Skin of body (tissue), 2 donors: Measurements from ENCODE around the gene FAM13C. TPM values are rescaled to one million over a fixed set of nuclear protein-coding genes. Genes with fewer than 3 reads are reported as not detected.
"Not testable (repeated sequence)": the region's sequence is repeated elsewhere in the genome, so short reads cannot be mapped to it uniquely, and the experiment has no call there.

Source experiments
- DNase-seq: peaks from one replicate; lab custom pipeline; 2025; lab: John Stamatoyannopoulos, UW
- total RNA-seq: library from RNA; depleted of rRNA; stranded (reverse); fragments of >200 nt; gene quantifications from one replicate; pipeline ENCODE4 v1.2.3, GENCODE V29; 2014

Gene FAM13C
- total RNA-seq, 1 donor from 2014 or later, result 16.8 TPM

DNA sequence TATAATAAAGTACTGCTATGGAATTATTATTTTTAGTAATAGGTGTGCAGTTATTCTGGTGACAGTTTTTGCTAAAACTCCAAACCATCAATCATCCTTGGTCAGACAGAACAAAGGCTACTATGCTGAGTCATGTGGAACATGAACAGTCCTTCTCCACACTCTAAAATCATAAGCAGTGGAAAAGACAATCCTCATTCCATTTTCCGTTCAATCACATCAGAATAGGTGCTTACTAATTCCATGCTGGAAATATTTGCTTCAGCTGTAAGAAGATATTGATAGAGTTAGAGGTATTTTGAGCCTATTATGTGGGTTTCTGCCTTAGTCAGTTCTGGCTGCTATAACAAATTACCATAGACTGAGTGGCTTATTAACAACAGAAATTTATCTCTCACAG is 82.9 kb downstream of the FAM13C start:
- DNase-seq, result no peak

DNA sequence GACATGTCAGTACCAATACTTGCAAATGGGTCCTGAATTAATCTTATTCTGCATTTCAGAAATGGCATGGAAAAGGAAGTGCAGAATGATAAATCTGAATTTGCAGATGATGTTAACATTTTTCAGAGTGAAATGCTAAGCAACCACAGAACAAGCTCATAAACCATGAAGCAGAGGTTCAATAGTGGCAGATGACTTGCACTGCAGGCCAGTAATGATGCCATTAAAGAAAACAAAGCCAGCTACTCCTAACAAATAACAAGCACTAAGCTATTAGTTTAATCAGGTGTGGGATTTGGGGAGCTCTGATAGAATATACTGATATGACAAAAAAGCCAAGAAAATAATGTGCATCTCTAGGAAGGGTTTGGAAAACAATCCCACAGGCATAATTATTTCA is 85.4 kb downstream of the FAM13C start:
- DNase-seq, result no peak

GRCh38 chr10:59276133-59276532 is 86.2 kb downstream of the FAM13C start:
- DNase-seq, result no peak

DNA sequence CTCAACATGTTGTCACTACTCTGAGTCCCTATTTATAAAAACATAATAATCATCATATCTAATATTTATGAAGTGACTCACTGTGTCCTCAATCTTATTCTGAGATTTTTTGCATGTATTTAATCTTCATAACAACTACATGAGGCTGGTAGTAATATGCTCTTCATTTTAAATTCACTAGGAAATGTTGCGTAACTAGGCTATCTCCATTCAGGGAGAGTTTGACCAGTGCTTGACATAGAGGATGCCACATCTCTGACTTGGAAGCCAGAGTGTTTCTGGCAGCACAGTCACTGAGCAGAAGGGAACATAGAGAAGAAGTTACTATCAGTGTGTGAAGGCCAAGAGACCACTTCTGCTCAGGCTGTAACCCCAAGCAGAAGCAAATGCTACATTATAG is 88.9 kb downstream of the FAM13C start:
- peak; percentile 13 for DNase-seq

DNA sequence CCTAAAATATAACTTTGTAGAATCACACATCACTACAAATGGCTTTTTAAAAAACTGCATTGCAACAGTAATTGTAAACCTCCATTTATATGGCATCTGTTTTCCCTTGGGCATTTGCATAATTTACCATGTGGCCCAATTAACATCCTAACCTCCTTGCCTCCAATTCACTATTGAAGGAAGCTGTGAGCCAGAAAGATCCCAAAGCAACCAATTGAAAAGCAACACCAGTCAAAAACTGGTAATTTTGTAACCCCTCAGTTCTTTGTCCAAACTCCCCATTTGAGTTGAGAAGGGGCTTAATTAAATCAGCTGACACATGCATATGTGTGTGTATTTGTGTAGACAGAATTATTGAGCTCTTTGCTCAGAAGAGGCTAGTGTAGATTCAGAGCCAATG is 90.3 kb downstream of the FAM13C start:
- DNase-seq, result no peak

GRCh38 chr10:59271160-59271559 is 91.2 kb downstream of the FAM13C start:
- DNase-seq, result no peak

DNA sequence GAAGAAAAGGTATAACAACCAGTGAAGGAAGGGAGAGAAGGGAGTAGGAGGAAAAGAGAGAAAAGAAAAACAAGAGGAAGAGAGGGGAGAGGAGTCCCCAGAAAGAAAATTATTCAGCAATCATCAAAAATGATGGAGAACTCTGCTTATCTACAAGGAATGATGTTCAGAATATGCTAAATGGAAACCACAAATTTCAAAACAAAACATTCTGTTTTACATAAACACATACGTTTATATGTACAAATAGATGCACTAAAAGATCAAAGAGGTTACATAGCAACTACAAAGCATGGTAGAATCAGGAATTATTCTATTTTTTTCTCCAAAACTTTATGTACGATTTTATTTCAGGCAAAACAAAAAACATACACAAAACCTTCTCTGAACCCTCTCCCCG is 91.9 kb downstream of the FAM13C start:
- no peak for DNase-seq

DNA sequence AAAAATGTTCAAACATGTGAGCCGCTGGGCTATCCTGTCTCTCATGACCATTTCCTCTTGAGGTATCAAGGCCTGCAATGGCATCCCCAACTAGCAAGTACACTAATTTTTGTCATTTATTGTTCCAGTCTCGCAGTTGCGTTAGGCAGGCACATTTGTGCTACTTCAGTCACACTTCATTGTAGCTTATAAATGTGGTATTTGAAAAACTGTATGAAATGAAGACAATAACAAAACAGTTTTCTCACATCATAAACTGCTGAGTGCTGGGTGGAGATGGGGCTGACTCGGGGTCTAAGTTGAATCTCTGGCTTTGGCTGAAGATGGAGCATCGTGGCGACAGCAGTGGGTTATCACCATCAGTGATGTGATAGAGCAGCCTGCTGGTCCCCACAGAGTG is 92.7 kb downstream of the FAM13C start:
- no peak for DNase-seq

DNA sequence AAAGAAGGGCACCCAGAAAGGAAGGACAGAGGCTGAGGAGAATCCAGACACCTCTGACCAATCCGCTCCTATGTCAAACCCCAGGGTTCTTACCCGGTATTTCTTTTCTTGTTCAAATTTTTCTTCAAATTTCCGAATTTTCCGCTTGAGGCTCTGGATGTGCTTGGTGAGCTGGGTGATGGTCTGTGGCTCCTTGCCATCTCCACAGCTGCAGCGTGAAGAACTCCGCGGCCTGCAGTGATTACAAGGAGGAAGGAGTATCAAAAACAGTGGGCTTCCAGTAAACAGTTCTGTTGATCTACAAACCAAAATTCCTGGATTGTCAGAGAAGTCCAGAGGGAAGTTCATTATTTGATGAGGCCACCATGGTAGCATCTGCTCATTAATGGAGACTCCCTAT is 93.9 kb downstream of the FAM13C start:
- DNase-seq, result no peak

DNA sequence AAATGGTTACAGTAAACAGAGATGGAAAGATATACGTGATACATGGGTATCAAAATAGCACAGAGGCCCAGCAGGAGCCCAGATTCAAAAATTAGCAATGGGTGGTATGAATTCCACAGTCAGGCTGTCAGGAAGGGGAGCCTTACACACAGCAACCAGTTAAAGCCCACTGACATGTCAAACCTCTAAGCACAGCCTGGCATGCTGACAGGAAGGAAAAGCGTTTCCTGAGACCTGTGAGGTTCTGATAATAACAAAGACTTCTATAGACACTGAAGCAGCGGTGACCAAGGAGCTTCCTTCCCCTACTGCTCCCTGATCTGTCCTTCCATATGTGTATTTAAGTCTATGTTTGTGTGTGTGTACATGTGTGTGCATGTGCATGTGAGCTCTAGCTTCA is 96.0 kb downstream of the FAM13C start:
- DNase-seq, result no peak

GRCh38 chr10:59265141-59265540 is 97.2 kb downstream of the FAM13C start:
- DNase-seq, result no peak

GRCh38 chr10:59258890-59259289 is 103.5 kb downstream of the FAM13C start:
- DNase-seq, result no peak

- no peak for DNase-seq
Observed at GRCh38 chr10:59257224-59257623, 105.1 kb downstream of the FAM13C start.

- no peak for DNase-seq
Observed at GRCh38 chr10:59255463-59255862, 106.9 kb downstream of the FAM13C start.

GRCh38 chr10:59252491-59252890 is 109.9 kb downstream of the FAM13C start:
- no peak for DNase-seq

- DNase-seq, result no peak
Observed at GRCh38 chr10:59245686-59246085, 116.7 kb downstream of the FAM13C start.

DNA sequence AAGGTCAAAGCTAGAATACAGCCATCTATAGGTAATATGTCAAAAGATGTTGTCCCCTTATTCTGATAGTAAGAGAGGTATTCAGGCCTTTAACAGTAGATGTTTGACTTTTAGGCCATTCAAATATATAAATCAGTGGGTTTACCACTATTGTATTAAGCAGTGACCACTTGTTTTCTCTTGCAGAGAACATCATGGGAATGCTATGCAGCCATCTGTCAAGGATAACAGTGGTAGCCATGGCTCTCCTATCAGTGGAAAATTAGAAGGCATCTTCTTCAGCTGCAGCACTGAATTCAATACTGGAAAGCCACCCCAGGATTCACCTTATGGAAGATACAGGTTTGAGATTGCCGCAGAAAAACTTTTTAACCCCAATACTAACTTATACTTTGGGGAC is 117.5 kb downstream of the FAM13C start:
- no peak for DNase-seq

DNA sequence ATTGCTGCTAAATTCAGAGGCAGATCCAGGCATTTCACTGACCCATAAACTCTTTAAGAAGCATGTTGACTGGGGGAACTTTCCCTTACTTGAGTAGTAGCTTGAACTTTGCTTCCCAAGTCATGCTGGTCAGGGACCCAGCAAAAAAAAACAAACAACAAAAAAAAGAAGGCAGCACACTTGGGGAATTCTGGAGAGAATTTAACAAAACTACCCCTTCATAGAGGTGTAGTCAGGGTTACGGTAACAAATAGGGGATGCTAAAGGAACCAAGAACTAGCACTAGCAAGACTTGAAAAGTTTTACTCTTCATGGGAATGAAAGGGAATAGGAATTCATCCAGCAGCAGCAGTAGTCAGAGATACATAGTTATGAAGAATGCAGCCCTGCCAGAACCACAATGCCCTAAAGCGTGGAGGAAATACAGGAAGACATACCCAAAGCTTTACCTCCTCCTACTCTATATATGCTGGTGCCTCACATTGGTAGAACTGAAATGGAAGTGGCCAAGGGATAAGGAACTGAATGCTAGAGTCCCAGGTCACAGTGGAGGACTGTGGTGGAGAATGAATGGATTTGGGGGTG is 118.6 kb downstream of the FAM13C start:
- DNase-seq, result no peak

DNA sequence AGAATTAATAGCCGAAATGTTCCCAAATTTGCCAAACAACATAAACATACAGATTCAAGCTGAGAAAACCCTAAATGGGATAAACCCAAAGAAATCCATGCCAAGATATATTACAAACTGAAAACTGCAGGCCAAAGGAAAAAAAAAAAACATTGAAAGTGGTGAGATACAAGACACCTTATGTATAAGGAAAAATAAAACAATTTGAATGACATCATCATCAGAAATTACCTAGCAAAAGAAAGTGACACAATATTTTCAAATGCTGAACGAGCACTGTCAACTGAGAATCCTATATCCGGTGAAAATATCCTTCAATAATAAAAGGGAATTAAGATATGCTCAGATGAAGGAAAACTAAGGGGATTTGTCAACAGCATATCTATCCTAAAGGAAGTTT is 119.4 kb downstream of the FAM13C start:
- no peak for DNase-seq

DNA sequence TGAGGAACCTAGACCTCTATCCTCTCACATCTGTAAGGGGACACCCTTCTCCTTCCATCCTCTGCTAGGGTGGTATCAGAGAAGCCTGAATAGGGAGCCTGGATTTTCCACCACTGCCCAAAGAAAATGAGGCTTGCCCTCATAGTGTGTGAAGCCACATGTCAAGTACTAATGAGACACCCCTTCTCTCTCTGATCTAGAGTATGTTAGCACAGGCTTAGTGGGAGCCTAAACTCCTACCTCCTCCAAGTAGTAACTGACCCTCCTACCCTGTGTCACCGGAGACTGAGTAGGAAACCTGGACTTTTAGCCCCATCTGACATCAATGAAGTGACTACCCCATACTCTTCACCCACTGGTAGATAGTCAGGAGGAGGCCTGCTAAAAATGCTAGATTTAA is 120.3 kb downstream of the FAM13C start:
- DNase-seq, result no peak

GRCh38 chr10:59240582-59241183 is 121.7 kb downstream of the FAM13C start:
- peak; percentile 54 for DNase-seq

DNA sequence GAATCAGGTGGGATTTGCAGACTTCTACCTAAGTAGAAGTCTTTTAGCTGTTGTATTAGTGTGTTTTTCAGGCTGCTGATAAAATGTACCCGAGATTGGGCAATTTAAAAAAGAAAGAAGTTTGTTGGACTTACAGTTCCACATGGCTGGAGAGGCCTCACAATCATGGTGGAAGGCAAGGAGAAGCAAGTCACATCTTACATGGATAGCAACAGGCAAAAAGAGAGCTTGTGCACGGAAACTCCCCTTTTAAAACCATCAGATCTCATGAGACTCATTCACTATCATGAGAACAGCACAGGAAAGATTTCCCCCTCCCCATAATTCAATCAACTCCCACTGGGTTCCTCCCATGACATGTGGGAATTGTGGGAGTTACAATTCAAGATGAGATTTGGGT is 123.2 kb downstream of the FAM13C start:
- not testable (repeated sequence) for DNase-seq

- DNase-seq, result no peak
Observed at GRCh38 chr10:59237775-59238174, 124.6 kb downstream of the FAM13C start.
